OCI-M1 (cell line): ENCODE measurements around the gene ZNF284.
"Not testable (repeated sequence)": the region's sequence is repeated elsewhere in the genome, so short reads cannot be mapped to it uniquely, and the experiment has no call there.

Source experiments
- DNase-seq: peaks from one replicate; lab custom pipeline; 2025; lab: John Stamatoyannopoulos, UW

ZNF284 gene

GRCh38 chr19:44111910-44112463 lies 40.0 kb downstream of the ZNF284 start:
- DNase-seq: peak; percentile 99

GRCh38 chr19:44112802-44113137 lies 40.8 kb downstream of the ZNF284 start:
- DNase-seq: no peak

- peak; percentile 100 for DNase-seq
These were observed 41.3 kb downstream of the ZNF284 start, which contains the start of gene ZNF225 for GRCh38 chr19:44113138-44113783. Gene ZNF225 (plus strand): TSS chr19:44113399. CDS start chr19:44115828, 2,429 bp downstream.

DNA sequence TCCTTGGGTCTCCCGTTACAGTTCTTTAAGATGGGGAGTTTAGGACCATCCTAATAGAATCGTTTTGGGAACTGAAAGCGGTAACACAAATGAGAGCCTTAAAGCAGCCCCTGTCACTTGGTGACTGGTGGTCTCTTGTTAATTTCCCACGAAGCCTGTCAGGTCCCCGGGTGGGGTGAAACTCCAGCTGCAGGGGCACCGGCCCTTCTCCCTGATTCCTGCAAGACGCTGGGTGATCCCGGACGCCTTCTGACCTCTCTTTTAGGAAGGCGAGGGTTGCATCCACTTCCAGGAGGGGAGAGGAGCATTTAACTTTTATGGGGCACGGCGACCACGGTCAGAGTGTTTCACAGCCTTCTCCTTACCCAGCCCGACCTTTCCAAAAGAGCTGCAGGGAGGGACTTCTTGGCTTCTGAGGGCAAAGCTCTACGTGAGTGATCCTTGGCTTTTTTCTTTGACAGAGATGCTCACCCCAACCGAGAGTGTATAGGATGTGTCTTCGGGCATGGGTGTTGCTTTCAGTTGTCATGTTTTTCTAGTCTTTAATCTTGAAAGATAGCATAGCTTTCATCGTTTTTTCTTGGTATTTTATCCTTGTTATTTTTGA lies 41.9 kb downstream of the ZNF284 start:
- DNase-seq: no peak

GRCh38 chr19:44121162-44121561 lies 49.2 kb downstream of the ZNF284 start:
- not testable (repeated sequence) for DNase-seq

DNA sequence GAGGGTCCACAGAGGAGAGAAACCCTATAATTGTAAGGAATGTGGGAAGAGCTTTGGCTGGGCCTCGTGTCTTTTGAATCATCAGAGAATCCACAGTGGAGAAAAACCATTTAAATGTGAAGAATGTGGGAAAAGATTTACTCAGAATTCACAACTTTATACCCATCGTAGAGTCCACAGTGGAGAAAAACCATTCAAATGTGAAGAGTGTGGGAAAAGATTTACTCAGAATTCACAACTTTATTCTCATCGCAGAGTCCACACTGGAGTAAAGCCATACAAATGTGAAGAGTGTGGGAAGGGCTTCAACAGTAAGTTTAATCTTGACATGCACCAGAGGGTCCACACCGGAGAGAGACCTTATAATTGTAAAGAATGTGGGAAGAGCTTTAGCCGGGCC lies 60.0 kb downstream of the ZNF284 start:
- DNase-seq: no peak
